ENCODE results near the gene CARTPT.

- no peak for TF ChIP-seq POLR2A (IDR thresholded peaks at IDR 0.05)
- TF ChIP-seq CTCF (IDR thresholded peaks at IDR 0.05), result no peak
- TF ChIP-seq POLR2AphosphoS5 (IDR thresholded peaks at IDR 0.05), result no peak
Measured at GRCh38 chr5:71706906-71707305, 12.2 kb upstream of the CARTPT start.
